Loucy (cell line): ENCODE results near the gene CHMP3.

ENCODE experiments used
- H2AFZ ChIP-seq: fragments of 200-600 bp; sonication (generic); 2 replicates; pipeline ENCODE4 v1.6.0; 2016; ENCODE audit warnings: antibody characterized with exemption, mild to moderate bottlenecking, low read length, moderate library complexity
- H3F3A ChIP-seq: fragments of 200-600 bp; 2 replicates; pipeline ENCODE4 v1.6.0; 2016; ENCODE audit warnings: antibody characterized with exemption, low read depth, mild to moderate bottlenecking
- H3K27me3 ChIP-seq: fragments of 200-600 bp; sonication (generic); 2 replicates; pipeline ENCODE4 v1.6.1; 2014; ENCODE audit warnings: low read length, mild to moderate bottlenecking; ENCODE audit not compliant: insufficient read depth, poor library complexity, severe bottlenecking
- H3K36me3 ChIP-seq: fragments of 200-600 bp; sonication (generic); 2 replicates; pipeline ENCODE4 v1.6.1; 2016; ENCODE audit warnings: low read length; ENCODE audit not compliant: insufficient read depth
- H3K4me1 ChIP-seq: fragments of 200-600 bp; sonication (generic); 2 replicates; pipeline ENCODE4 v1.5.1; 2014; ENCODE audit warnings: low read length, mild to moderate bottlenecking; ENCODE audit not compliant: insufficient read depth, poor library complexity, severe bottlenecking
- H3K4me2 ChIP-seq: fragments of 200-600 bp; sonication (generic); 2 replicates; pipeline ENCODE4 v1.6.0; 2014; ENCODE audit warnings: antibody characterized with exemption, low read length, low read depth, mild to moderate bottlenecking; ENCODE audit not compliant: poor library complexity, severe bottlenecking
- H3K4me3 ChIP-seq: fragments of 200-600 bp; sonication (generic); 2 replicates; pipeline ENCODE4 v1.5.1; 2014; ENCODE audit warnings: low read length, mild to moderate bottlenecking, mixed read lengths; ENCODE audit not compliant: poor library complexity, severe bottlenecking
- H3K79me2 ChIP-seq: fragments of 200-600 bp; sonication (generic); 2 replicates; pipeline ENCODE4 v1.6.1; 2014; ENCODE audit warnings: low read length; ENCODE audit not compliant: insufficient read depth
- H3K9ac ChIP-seq: fragments of 200-600 bp; sonication (generic); 2 replicates; pipeline ENCODE4 v1.6.0; 2014; ENCODE audit warnings: mild to moderate bottlenecking, low read depth, low read length, moderate library complexity; ENCODE audit not compliant: poor library complexity, severe bottlenecking
- H3K9me2 ChIP-seq: fragments of 200-600 bp; sonication (generic); replicated peaks from 2 replicates; pipeline ENCODE4 v1.6.1; 2016; ENCODE audit warnings: low read depth, low read length, mixed read lengths
- H3K9me3 ChIP-seq: fragments of 200-600 bp; sonication (generic); 2 replicates; pipeline ENCODE4 v1.6.1; 2014; ENCODE audit warnings: mild to moderate bottlenecking, antibody characterized with exemption, low read length, low read depth; ENCODE audit not compliant: insufficient read depth
- H4K20me1 ChIP-seq: fragments of 200-600 bp; sonication (generic); 2 replicates; pipeline ENCODE4 v1.6.0; 2014; ENCODE audit warnings: antibody characterized with exemption, low read length, mild to moderate bottlenecking; ENCODE audit not compliant: insufficient read depth, poor library complexity, severe bottlenecking
- CTCF ChIP-seq: fragments of 200-600 bp; sonication (generic); conservative IDR thresholded peaks from 2 replicates; pipeline ENCODE4 v1.5.1; 2014; ENCODE audit warnings: mild to moderate bottlenecking, antibody characterized with exemption, low read length
- EZH2phosphoT487 ChIP-seq: fragments of 200-600 bp; IDR thresholded peaks from 2 replicates; pipeline ENCODE4 v1.6.1; 2018; ENCODE audit warnings: antibody characterized with exemption, mild to moderate bottlenecking, moderate library complexity, borderline replicate concordance

CHMP3 gene

GRCh38 chr2:86522711-86523110, 40.5 kb downstream of the CHMP3 start:
- no peaks in the 10 kb centered on the region for H3K27me3 ChIP-seq
- H3K4me3 ChIP-seq, result no peak overlapping the region
- no peak for TF ChIP-seq EZH2phosphoT487
- TF ChIP-seq CTCF, result no peak
- H3F3A ChIP-seq, result no peaks in the 10 kb centered on the region
- peaks cover 11% of the 10 kb centered on the region; the same call in 1 of the 2 replicates for H3K9me3 ChIP-seq
- H3K4me2 ChIP-seq, result no peak overlapping the region
- no peaks in the 10 kb centered on the region for H3K9me2 ChIP-seq
- no peaks in the 10 kb centered on the region for H3K79me2 ChIP-seq
- H3K9ac ChIP-seq, result no peak overlapping the region
- no peak overlapping the region for H2AFZ ChIP-seq
- peaks cover 9% of the 10 kb centered on the region; the same call in 1 of the 2 replicates for H3K36me3 ChIP-seq
- no peaks in the 10 kb centered on the region for H3K4me1 ChIP-seq
- H4K20me1 ChIP-seq, result no peaks in the 10 kb centered on the region

- Histone ChIP-seq H3K79me2 (no peaks in the 10 kb centered on the region), H2AFZ (no peak overlapping the region), H4K20me1 (no peaks in the 10 kb centered on the region), H3K9me3 (peaks cover 11% of the 10 kb centered on the region; the same call in 1 of the 2 replicates), H3K9me2 (no peaks in the 10 kb centered on the region), H3K4me3 (no peak overlapping the region), H3F3A (no peaks in the 10 kb centered on the region), H3K4me2 (no peak overlapping the region), H3K36me3 (peaks cover 9% of the 10 kb centered on the region; the same call in 1 of the 2 replicates), H3K9ac (no peak overlapping the region), H3K4me1 (no peaks in the 10 kb centered on the region), H3K27me3 (no peaks in the 10 kb centered on the region)
- TF ChIP-seq EZH2phosphoT487, result no peak
- no peak for TF ChIP-seq CTCF
Measured at GRCh38 chr2:86521922-86522321, 41.3 kb downstream of the CHMP3 start.

- no peaks in the 10 kb centered on the region for H3K9me2 ChIP-seq
- no peaks in the 10 kb centered on the region for H3K4me1 ChIP-seq
- no peak overlapping the region for H3K9ac ChIP-seq
- H3K4me3 ChIP-seq, result no peak overlapping the region
- H3K9me3 ChIP-seq, result peaks cover 11% of the 10 kb centered on the region; the same call in 1 of the 2 replicates
- no peaks in the 10 kb centered on the region for H4K20me1 ChIP-seq
- peaks cover 9% of the 10 kb centered on the region; the same call in 1 of the 2 replicates for H3K36me3 ChIP-seq
- no peak overlapping the region for H2AFZ ChIP-seq
- H3K4me2 ChIP-seq, result no peak overlapping the region
- no peaks in the 10 kb centered on the region for H3K79me2 ChIP-seq
- no peaks in the 10 kb centered on the region for H3F3A ChIP-seq
- H3K27me3 ChIP-seq, result no peaks in the 10 kb centered on the region
- no peak for TF ChIP-seq EZH2phosphoT487
- no peak for TF ChIP-seq CTCF
Measured at GRCh38 chr2:86520153-86520552, 43.1 kb downstream of the CHMP3 start.
